Measurements from ENCODE around the gene AOC2. TPM values are rescaled to one million over a fixed set of nuclear protein-coding genes. Genes with fewer than 3 reads are reported as not detected.
"Not testable (repeated sequence)": the region's sequence is repeated elsewhere in the genome, so short reads cannot be mapped to it uniquely, and the experiment has no call there.

The AOC2 gene
- total and polyA plus RNA-seq, 2 experiments from 2014 or later: 1.1 to 1.3 TPM

GRCh38 chr17:42882166-42882565 lies 37.8 kb downstream of the AOC2 start:
- no peaks in the 10 kb centered on the region for H3K9me3 ChIP-seq (ENCODE audit: low read depth)
- no peak for TF ChIP-seq CTCF (IDR thresholded peaks at IDR 0.05; ENCODE audit: poor library complexity)
- no peak for TF ChIP-seq EZH2 (IDR thresholded peaks at IDR 0.05; ENCODE audit: borderline replicate concordance)
- no peak for TF ChIP-seq EZH2phosphoT487 (IDR thresholded peaks at IDR 0.05; ENCODE audit: low read depth, severe bottlenecking, unreplicated experiment)
- DNase-seq (ENCODE audit: low spot score): no peak
- peaks cover 9% of the 10 kb centered on the region for H3K27me3 ChIP-seq
- H2AFZ ChIP-seq: no peak overlapping the region
- no peaks in the 10 kb centered on the region for H3K79me2 ChIP-seq
- H3K27ac ChIP-seq: no peak overlapping the region
- no peaks in the 10 kb centered on the region for H4K20me1 ChIP-seq (ENCODE audit: insufficient read depth, poor library complexity, severe bottlenecking)
- no peaks in the 10 kb centered on the region for H3K36me3 ChIP-seq (replicated peaks; ENCODE audit: insufficient read depth, low read depth)
- 88% methylated on average over 8 of the region's 8 CpGs for WGBS (ENCODE audit: low lambda C conversion rate, missing lambda C conversion rate)
- H3K4me3 ChIP-seq: no peak overlapping the region
- no peak overlapping the region for H3K4me2 ChIP-seq
- no peaks in the 10 kb centered on the region for H3K9me2 ChIP-seq (replicated peaks; ENCODE audit: insufficient read depth)
- no peaks in the 10 kb centered on the region for H3K4me1 ChIP-seq (ENCODE audit: insufficient read depth)

GRCh38 chr17:42883802-42884558 lies 39.6 kb downstream of the AOC2 start:
- Histone ChIP-seq H4K20me1 (ENCODE audit: insufficient read depth, poor library complexity, severe bottlenecking) (no peaks in the 10 kb centered on the region), H3K4me3 (no peak overlapping the region), H3K27ac (no peak overlapping the region), H2AFZ (no peak overlapping the region), H3K9me2 (replicated peaks; ENCODE audit: insufficient read depth) (no peaks in the 10 kb centered on the region), H3K36me3 (replicated peaks; ENCODE audit: insufficient read depth, low read depth) (no peaks in the 10 kb centered on the region), H3K4me2 (no peak overlapping the region), H3K9me3 (ENCODE audit: low read depth) (no peaks in the 10 kb centered on the region), H3K4me1 (ENCODE audit: insufficient read depth) (no peaks in the 10 kb centered on the region), H3K79me2 (no peaks in the 10 kb centered on the region), H3K27me3 (peaks cover 4% of the 10 kb centered on the region)
- no peak for DNase-seq (ENCODE audit: low spot score)
- TF ChIP-seq CTCF (IDR thresholded peaks at IDR 0.05; ENCODE audit: poor library complexity) (no peak), EZH2phosphoT487 (IDR thresholded peaks at IDR 0.05; ENCODE audit: low read depth, severe bottlenecking, unreplicated experiment) (no peak), EZH2 (IDR thresholded peaks at IDR 0.05; ENCODE audit: borderline replicate concordance) (no peak)
- WGBS (ENCODE audit: low lambda C conversion rate, missing lambda C conversion rate): 79% methylated on average over 7 of the region's 7 CpGs

- WGBS (ENCODE audit: low lambda C conversion rate, missing lambda C conversion rate): 94% methylated on average over 3 of the region's 3 CpGs
- not testable (repeated sequence) for H3K27me3 ChIP-seq; H4K20me1 ChIP-seq (ENCODE audit: insufficient read depth, poor library complexity, severe bottlenecking); H3K79me2 ChIP-seq; H3K9me2 ChIP-seq (replicated peaks; ENCODE audit: insufficient read depth); H3K36me3 ChIP-seq (replicated peaks; ENCODE audit: insufficient read depth, low read depth); H3K4me1 ChIP-seq (ENCODE audit: insufficient read depth); H3K4me3 ChIP-seq; H2AFZ ChIP-seq; H3K4me2 ChIP-seq; H3K27ac ChIP-seq; H3K9me3 ChIP-seq (ENCODE audit: low read depth); DNase-seq (ENCODE audit: low spot score)
These were observed 41.4 kb downstream of the AOC2 start for GRCh38 chr17:42885806-42886205.

GRCh38 chr17:42886283-42887176 lies 42.1 kb downstream of the AOC2 start:
- Histone ChIP-seq H3K79me2 (no peaks in the 10 kb centered on the region), H3K4me2 (no peak overlapping the region), H2AFZ (no peak overlapping the region), H4K20me1 (ENCODE audit: insufficient read depth, poor library complexity, severe bottlenecking) (no peaks in the 10 kb centered on the region), H3K9me3 (ENCODE audit: low read depth) (no peaks in the 10 kb centered on the region), H3K4me3 (no peak overlapping the region), H3K27ac (no peak overlapping the region), H3K9me2 (replicated peaks; ENCODE audit: insufficient read depth) (no peaks in the 10 kb centered on the region), H3K36me3 (replicated peaks; ENCODE audit: insufficient read depth, low read depth) (no peaks in the 10 kb centered on the region), H3K4me1 (ENCODE audit: insufficient read depth) (peaks cover 5% of the 10 kb centered on the region), H3K27me3 (no peaks in the 10 kb centered on the region)
- DNase-seq (ENCODE audit: low spot score): no peak
- no peak for TF ChIP-seq EZH2phosphoT487 (IDR thresholded peaks at IDR 0.05; ENCODE audit: low read depth, severe bottlenecking, unreplicated experiment)
- no peak for TF ChIP-seq EZH2 (IDR thresholded peaks at IDR 0.05; ENCODE audit: borderline replicate concordance)
- no peak for TF ChIP-seq CTCF (IDR thresholded peaks at IDR 0.05; ENCODE audit: poor library complexity)
- 71% methylated on average over 15 of the region's 15 CpGs for WGBS (ENCODE audit: low lambda C conversion rate, missing lambda C conversion rate)

Measured in hepatocyte (in vitro differentiated cells).